ENCODE results near the gene ADA.
"Not testable (repeated sequence)": the region's sequence is repeated elsewhere in the genome, so short reads cannot be mapped to it uniquely, and the experiment has no call there.

The ADA gene

DNA sequence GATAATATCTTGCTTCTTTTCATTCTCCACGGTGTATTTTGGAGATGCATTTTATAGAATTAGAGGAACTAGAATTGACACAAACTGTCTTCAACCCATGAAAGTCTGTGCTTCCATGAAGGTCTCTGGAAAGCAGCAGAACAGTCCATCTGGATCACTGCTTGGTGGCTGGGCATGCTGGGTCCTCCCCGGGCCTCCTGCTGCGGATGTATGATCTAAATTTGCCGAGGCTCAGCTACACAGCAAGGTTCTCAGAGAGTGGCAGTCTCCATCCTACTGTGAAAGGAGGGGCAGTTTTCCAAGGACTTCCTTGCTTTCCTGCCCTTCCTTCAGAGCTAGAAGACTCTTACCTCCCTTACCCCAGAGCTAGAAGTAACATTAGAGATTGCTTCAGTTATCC lies 54.0 kb downstream of the ADA start:
- no peak for DNase-seq

DNA sequence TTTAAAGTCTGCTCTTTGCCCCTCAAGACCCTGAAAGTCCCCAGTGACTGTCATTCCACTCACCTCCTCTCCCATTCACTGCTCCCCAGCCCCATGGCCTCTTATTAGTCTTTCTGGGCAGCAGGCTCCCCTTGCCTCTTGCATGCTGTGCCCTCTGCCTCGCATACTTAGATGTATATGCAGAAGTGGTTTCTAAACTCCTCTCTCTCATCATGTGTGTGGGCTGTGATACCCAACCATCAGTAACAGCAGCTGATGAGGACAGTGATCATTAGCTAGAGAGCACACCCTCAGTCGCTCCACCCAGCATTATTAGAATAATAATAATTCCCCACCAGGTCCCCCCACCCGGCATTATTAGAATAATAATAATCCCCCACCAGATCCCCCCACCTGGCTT lies 54.6 kb downstream of the ADA start:
- DNase-seq, result no peak

DNA sequence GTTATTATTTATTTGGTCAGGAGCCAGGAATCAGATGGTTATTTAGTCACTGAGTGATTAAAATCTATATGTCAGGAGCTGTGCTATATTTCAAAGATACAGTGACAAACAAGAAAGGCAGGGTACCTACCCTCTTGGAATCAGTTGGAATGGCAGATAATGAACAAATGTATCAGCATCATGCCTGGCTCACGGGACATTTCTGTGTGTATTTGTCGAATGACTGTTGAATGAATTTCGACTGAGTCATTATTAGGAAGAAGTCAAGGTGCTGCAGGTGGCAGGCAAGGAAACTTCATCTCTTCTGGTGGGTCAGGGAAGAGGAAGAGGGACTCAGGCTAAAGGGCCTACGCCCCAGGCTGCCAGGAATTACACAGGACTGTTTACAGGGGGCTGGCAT lies 55.5 kb downstream of the ADA start:
- no peak for DNase-seq

DNA sequence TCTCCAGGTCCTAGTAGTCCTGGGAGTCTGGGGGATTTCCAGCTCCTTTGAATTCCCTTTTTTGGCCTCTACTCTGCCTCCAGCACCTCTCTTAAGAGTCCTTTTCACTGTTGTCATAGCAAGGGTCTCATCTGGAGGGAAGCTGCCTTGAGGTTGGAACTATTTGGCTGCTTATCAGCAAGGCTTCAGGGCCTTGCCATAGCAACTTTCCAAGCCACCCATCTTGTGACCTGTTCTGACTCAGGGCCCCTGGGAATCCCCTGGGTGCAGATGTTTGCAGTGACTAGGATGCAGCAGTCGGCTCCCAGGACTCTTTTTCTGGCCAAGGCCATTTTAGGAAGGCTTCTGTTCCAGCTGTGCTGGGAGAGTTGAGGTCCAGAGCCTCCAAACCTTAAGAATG lies 56.8 kb downstream of the ADA start:
- DNase-seq, result no peak

DNA sequence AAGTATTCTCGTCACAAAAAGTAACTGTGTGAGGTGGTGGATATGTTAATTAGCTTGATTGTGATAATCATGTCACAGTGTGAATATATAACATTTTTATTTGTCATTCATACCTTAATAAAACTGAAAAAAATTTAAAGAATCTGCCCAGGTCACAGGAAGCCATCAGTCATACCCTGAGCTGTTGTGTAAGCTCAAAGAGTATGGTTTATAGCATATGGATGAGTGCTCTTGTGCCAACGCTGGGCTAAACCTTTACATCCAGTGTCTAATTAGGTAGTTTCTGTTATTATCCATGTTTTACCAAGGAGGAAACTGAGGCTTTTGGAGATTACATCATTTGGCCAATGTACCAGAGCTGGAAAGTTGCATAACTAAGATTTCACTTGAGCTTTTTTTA lies 57.7 kb downstream of the ADA start:
- no peak for DNase-seq

DNA sequence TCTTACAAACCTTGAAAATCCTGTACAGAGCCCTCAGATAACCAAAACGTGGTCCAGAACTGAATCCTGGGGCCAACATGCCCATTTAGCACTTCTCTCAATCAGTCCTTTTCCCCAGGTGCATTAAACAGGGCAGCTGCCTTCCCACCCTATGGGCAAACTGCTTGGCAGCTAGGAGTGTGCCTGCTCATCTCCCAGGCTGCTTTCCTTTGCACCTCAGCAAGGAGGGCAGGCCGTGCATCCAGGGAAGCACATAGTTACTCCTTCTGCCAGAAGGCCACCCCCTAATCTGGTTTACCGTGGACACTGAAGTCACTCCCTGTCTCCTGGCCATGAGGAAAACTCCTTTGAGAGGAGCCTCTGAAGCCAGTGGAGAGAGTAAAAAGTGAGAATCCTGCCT lies 59.1 kb downstream of the ADA start:
- no peak for DNase-seq

DNA sequence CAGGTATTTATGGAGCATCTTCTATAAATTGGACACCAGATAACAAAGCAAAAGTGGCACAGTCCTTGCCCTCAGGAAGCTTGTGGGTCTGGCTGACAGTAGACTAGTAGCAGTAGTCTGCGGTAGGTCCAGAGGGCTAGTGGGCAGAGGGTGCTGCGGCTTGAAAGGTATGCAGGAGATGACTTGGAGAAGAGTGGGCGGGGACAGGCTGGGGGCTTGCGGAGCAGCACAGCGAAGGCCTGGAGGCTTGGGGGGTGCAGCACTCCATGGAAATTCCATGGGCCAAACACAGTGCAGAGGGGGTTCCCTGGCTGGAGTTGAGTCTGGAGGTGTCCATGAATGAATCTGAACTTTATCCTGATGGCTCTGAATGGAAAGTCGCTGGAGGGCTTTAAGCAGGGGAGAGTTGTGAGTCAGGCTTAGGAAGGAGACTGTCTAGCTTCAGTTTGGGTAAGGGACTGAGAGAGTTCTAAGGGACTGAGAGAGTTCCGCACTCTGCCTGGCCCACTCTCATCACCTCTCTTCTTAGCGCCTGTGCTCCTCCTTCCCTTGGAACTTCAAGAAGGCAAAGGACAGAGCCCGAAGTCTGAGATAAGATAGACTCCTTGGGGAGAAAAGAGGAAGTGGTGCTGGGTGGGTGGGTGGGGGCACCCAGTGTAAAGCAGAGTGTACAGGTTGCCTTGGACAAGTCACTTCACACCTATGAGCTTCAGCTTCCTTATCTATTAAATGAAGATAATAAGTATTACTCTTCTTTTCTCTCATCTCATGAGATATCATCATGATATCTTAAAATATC lies 60.3 kb downstream of the ADA start:
- DNase-seq, result no peak

DNA sequence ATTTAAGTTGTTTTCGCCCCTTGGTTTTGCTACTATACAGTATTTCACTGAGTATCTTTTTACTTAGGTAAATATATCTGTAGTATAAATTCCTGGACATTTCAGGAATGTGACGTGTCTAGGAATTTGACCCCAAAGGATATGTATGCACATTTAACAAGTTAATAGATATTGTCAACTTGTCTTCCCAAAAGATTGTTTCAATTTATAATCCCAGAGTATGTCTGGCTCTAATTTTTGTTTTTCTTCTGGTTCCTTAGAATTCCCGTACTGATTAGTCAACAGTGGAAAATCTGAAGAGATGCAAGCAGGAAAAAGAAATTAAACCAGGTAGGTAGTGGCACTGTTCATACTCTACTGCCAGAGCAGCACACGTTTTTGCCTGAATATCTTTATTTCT lies 62.0 kb downstream of the ADA start:
- no peak for DNase-seq

DNA sequence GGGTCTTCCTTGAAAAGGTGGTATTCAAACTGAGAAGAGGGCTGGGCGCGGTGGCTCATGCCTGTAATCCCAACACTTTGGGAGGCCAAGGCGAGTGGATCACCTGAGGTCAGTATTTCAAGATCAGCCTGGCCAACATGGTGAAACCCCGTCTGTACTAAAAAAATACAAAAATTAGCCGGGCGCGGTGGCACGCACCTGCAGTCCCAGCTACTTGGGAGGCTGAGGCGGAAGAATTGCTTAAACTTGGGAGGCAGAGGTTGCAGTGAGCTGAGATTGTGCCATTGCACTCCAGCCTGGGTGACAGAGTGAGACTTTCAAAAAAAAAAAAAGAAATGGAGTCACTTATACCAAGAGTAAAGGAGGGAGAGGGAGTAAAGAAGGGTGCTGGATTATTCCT lies 63.2 kb downstream of the ADA start:
- not testable (repeated sequence) for DNase-seq

DNA sequence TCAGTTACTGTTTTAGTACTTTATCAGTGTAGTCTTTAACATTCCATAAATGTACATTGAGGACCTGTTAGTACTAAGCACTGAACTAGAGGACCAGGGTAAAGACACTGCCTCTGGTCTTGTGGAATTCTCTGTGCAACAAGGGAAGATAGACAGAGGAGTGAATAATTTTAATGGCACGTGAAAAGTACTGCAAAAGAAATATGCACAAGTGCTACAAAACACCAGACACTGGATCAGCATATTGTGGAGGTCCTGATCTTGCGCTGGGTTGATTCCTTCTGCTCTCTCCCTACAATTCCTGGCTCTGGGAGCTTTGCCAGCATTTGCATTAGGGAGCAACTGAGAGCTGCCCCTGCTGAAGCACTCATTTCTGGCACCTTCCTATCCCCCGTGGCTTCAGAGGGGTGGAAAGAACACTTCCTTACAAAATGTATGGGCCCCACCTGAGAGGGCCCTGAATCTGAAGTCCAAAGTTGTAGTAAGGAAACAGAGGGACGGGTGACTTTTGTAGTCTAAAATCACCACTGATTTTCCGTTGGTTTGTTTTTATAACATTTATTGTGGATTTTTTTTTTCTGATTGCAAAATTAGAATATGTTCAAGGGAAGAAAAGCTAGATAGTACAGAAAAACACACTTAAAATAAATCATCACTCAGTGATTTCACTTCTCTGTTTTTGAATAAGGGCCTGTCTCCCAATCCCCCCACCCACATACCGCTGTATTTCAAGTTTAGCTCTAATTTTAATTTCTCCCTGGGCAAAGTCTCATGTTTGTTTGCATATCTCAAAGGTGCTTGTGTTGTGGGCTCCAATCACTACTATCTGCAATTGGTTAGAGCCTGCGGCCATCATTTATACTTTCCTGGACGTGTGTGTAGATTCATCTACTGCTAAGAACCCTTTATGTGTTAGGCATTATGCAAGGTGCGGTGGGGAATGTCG lies 64.2 kb downstream of the ADA start:
- DNase-seq, result no peak

DNA sequence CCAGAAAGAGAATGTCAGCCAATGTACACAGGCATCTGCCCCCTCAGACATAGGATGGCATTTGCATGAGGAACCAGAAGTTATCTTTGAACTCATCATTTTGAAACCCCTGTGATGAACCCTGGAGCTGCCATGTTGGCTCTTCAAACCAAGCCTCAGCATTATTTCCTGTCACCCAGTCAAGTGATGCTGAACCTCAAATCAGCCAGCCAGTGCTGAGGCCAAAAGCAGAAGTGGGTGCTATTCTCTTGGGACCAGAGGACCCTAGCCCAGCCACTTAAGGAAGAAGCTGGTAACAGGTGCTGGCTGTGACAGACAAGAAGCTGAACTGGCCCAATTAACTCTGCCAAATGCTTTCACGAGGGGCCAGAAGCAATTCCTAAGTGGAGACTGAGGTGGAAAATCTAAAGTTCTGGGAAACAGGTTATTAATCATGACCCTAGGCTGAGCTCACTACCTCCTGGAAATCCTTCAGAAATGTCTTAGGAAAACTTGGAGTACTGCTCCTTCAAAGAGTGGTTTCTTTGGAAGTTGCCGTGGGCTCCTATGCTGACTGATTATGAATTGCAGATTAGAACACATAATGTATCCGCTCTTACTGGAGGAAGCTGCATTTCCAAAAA lies 65.1 kb downstream of the ADA start:
- DNase-seq, result no peak

DNA sequence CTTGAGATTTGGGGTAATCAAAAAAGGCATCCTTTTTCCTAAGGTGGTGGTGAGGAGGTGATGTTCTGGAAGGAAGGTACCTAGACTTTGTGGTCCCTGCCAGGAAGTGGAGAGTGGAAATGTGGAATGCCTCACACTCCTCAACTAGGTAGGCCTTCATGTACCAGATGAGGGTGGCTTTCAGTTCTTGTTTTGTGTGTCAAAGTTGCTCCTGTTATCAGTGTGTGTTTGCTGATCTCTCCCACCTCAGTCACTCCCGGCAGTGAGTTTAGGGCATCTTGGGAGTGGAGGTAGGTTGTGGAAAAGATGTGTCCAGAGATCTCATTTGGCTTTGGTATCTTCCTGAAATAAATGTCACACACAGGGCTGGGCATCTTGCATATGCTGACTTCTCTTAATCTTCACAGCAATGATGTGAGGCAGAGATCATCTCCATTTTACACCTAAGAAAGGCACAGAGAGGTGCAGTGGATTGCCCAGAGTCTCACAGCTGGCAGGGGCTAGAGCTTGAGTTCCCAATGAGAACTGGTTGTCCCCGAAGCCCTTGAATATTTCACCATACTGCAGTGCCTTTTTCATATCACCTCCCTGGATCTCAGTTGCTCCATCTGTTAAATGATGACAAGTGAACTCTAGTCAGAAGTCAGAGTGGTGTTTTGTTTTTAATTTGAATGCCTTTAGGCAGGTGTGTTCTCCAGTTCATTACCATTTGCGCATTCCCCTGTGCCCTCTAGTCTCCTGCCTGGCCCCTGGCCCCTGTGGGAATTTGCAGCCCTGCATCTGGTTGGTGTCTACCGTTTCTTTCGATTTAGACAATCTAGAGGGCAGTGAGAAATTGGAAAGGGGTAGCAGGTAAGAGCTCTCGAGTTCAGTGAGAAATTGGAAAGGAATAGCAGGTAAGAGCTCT lies 66.2 kb downstream of the ADA start:
- no peak for DNase-seq

DNA sequence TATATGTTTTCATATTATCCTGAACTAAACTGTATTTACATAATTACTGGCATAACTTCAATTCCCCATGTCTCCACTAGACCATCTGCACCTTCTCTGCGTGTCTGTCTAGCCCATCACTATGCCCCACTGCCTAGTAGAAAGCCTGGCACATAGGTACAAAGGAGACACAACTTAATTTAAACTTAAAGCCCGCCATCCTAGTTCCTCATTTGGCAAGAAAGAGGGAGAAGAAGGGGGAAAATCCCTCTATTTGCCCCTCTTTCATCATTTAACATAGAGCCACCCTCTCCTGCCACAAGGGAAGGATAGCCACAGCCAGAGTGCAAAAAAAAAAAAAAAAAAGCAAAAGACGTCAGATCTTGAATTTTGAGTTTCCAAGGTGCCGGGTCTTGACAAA lies 67.3 kb downstream of the ADA start:
- DNase-seq, result no peak

DNA sequence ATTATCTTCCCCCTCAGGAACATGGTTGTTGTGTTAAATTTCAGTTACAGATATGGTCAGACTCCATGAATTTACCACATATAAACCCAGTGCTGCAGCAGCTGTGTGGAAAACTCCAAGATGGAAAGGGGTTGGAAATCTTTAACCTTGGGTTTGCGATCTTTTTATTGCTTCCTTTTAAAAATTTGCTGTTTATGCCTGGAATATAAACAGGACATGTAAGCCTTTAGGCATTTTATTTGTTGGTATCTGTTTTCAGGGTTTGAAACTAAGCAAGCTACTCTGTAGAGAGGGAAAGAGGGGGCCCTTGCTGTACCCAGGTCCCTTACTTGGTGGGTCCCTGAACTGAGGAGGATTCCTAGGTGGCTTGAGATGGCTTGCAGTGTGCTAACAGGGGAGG lies 68.3 kb downstream of the ADA start:
- DNase-seq, result no peak

DNA sequence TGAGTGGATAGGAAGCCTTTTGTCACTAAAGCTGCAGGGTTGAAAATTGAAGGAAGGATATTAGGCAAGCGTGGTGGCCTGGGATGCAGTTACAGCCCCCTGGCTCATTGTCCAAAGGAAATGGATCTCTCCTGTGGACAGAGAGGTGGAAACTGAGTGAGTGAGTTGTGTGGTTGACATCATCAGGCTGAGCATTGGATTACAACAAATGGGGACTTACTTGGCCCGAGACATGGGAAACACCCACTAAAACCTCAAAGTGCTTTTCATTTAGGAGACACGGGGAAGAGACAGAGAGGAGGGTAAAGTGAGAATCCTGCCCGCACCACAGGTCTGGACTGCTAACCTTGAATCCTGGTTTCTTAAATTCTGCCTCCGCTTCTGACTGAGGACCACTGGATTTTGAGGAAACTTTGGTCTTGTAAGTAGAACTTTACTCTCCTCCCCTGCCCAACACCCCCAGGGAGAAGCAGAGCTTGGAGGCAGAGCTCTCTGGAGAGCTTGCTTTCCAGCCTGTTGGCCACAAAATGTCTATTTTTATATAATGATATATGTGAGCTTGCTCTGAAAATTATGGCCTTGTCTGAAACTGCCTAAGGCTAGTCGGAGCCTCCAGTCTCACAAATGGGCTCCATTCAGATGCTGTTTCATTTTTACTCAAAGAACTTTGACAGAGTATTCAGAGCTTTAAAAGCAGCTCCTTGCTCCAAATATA lies 69.0 kb downstream of the ADA start, which contains the start of gene PKIG:
TSS of gene PKIG (plus strand) at position 269 of the 715 bp plus-strand sequence. CDS start 31,978 bp downstream, outside the sequence.
- no peak for DNase-seq

DNA sequence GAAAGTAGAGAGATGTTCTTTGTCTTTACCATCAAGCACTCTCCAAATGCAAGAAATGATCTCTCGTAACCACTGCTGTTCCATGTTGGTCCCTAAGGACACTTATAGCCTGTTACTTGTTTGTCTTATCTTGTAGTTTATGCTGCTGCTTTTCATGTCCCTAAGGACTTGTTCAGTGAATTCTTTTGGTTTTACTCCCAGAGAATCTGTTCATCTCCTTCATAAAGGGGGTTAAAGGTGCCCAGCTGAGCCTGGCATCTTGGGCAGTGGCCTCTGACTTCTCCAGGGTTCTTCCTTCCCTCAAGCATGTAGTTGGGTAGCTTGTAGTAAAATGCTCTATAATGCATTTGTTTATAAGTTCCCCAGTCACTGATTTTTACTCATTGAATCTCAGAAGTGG lies 70.0 kb downstream of the ADA start:
- DNase-seq, result no peak

DNA sequence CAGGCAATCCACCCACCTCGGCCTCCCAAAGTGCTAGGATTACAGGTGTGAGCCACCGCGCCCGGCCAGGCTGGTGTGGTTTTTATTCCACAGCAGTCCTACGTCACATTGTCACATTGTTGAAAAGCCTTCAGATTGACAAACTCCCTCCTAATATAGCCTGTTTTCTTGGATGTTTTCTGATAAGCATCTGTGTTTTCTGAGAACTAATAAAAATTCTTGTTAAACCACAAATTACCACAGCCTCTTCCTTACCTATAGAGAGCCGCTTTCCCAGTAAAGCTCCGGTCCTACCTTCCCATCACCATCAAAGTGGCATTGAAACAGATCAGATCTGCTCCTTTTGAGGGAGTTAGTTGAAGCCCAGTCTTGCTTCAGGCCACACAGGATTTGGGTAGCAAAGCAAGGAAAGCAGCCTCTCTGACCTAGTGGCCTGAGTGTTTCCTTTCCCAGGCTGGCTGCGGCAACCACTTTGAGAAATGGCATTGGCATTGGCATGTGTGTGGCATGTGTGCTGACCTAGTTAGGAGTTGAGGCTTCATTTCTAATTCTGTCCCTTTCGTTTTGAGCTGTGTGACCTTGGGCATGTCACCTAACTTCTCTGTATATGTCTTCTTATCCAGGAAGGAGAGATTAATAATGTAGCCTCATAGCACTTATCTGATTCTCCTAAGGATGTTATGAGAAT lies 70.8 kb downstream of the ADA start:
- DNase-seq, result no peak

DNA sequence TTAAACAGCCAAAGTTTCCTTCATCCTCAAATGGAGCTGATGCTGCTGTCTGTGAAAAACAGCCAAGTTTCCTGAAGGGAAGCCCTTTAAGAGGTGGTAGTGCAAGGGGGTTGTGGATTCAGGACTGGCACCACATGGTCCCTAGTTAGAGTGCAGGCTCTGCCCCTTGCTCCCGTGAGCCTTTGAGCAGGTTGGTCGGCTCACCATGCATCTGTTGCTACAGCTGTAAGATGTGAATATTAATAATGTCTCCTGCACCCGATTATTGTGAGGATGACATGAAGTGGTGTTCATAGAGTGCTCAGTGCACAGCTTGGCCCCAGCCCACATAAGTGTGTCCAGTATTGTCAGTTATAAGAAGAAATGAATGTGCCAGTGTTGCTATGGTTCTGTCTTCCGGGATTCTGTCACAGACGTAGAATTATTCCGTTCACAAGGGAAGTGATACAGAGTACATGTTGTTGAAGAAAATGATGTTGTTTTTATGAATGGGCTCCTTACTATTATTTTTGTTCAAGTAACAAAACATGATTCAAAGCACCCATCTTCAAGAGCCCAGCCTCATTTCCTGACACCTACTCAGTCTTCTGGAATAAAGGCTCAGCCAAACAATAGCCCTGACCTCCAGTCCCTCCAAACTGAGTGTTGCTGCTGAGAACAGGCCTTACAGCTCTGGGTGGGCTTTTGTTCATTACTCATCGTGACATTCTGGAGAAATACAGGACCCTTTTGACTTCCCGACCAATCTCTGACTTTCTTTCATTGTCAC lies 72.0 kb downstream of the ADA start:
- no peak for DNase-seq

DNA sequence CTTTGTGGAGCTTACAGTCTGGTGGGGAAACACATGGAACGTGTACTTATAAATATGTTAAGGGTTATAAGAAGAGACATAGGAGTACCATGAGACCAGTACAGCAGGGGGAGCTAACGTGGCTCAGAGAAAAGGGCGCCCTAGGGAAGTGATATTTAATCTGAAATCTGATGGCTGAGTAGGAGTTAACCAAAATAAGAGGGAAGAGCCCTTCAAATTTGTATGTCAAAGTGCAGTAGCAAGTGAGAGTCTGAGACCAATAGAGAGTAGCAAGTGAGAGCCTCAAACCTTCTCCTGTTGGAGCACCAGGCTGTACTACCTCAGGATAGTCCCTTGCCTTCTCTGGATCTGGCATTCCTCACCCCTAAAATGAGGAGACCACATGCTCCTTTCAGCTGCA lies 75.2 kb downstream of the ADA start:
- DNase-seq, result no peak

DNA sequence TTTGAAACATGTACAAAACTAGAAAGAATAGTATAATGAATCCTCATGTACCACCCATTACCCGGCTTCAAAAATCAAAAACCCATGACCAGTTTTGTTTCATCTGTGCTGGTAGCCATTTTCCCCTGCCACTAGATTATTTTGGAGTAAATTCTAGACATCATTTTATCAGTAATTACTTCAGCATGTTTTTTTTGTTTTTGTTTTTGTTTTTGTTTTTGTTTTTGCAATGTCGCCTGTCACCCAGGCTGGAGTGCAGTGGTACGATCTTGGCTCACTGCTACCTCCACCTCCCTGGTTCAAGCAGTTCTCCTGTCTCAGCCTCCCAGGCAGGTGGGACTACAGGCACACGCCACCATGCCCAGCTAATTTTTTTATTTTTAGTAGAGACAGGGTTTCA lies 77.1 kb downstream of the ADA start:
- DNase-seq, result no peak

DNA sequence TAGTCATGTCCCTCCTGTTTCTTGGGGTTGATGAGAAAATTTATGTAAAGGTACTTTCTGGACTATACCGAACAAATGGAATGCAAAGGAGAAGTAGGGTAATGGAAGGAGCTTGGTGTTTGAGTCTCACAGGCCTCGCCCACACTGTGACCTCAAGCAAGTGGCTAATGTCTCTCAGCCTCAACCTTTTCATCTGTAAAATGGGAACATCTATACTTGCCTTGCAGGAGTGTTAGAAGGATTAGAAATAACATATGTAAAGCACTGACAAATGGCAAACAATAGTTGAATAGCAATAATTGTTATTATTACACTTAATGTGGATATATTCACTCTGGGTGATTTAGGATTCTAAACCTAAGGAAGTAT lies 78.0 kb downstream of the ADA start:
- no peak for DNase-seq

All from NCI-H1417 treated with DMSO at 0.1 percent for 48 hours (cell line).